Uterus (tissue), 4 donors: ENCODE measurements around the gene RASAL2. TPM values are rescaled to one million over a fixed set of nuclear protein-coding genes. Genes with fewer than 3 reads are reported as not detected.

Experiments
- DNase-seq, 2 donors: peaks; one replicate each; pipeline ENCODE4 v3.0.0-alpha.2; 2019 to 2020
- H3K27ac ChIP-seq, 2 donors: fragments of 200-600 bp; sonication (generic); 1 replicate in 1 of 2; 2 replicates in 1 of 2; pipeline ENCODE4 v1.5.1; 2016 to 2018
- H3K27me3 ChIP-seq, 2 donors: fragments of 200-600 bp; sonication (generic); one replicate each; pipeline ENCODE4 v1.5.1; 2018 to 2019; ENCODE audit warnings: control low read depth in 1 of 2
- H3K36me3 ChIP-seq, 2 donors: fragments of 200-600 bp; sonication (generic); one replicate each; pipeline ENCODE4 v1.5.1; 2019; ENCODE audit warnings: control low read depth in 1 of 2
- H3K4me1 ChIP-seq, 2 donors: fragments of 200-600 bp; sonication (generic); one replicate each; pipeline ENCODE4 v1.5.1; 2018 to 2019; ENCODE audit warnings: control low read depth in 1 of 2
- H3K4me3 ChIP-seq, 2 donors: fragments of 200-600 bp; sonication (generic); 1 replicate in 1 of 2; 2 replicates in 1 of 2; pipeline ENCODE4 v1.5.1; 2018 to 2019; ENCODE audit warnings: mild to moderate bottlenecking in 1 of 2
- H3K9me3 ChIP-seq, 2 donors: fragments of 200-600 bp; sonication (generic); one replicate each; pipeline ENCODE4 v1.5.1; 2019; ENCODE audit warnings: control low read depth in 1 of 2
- POLR2A ChIP-seq, 2 donors: fragments of 450-650 bp; IDR thresholded peaks; one replicate each; pipeline ENCODE4 v1.6.1; 2016; ENCODE audit warnings: antibody characterized with exemption in 2 of 2, mild to moderate bottlenecking in 1 of 2, moderate library complexity in 1 of 2
- intact Hi-C: fragments of 100-400 bp; cut with DNase I; formaldehyde crosslinking; loops from one replicate; pipeline ENCODE4 v1.15.1; 2023; ENCODE audit warnings: low total_unique reads
- total RNA-seq, 4 donors: library from RNA; depleted of rRNA in 3 of 4; stranded (reverse); fragments of >200 nt in 3 of 4; gene quantifications; one replicate each; pipeline versions ENCODE4 v1.1.0 to v1.2.4, GENCODE V29; 2014 to 2023
- TF ChIP-seq, protein P1 (sequence below), 4 experiments: fragments of 200-600 bp in 2 of 4; fragments of 450-650 bp in 2 of 4; sonication (generic) in 2 of 4; IDR thresholded peaks; one replicate each; pipeline ENCODE4 v1.5.1; 2016 to 2019; ENCODE audit warnings: antibody characterized with exemption in 4 of 4, mild to moderate bottlenecking in 2 of 4, moderate library complexity in 1 of 4
- donor health status: DM: yes; HTN: yes; CAD: no.

The RASAL2 gene
- total RNA-seq, 4 donors from 2014 or later, result 10.0 to 42.5 (median 29.8) TPM

DNA sequence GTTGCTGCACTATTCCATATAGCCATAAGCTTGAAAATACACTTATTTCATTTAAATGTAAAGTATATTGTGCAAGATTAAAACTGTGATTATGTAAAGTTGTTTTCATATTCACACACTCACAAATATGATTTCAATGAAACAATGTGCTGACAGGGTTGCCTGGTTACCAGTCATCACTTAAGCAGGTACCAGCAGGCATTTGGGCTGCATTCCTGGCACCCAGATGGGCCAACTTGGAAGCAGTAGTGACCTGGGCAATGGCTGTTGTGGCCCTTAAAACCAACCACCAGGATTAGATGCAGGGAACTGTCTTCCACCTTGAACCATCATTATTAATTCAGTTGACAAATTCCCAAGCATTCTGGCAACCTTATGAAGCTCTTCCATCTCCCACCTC, 45.0 kb upstream of the RASAL2 start:
- H3K27ac ChIP-seq, result no peak overlapping the region
- intact Hi-C loops, result no loop called here
- H3K9me3 ChIP-seq, result no peaks in the 10 kb centered on the region
- no peaks in the 10 kb centered on the region for H3K27me3 ChIP-seq
- TF ChIP-seq, protein P1, sequence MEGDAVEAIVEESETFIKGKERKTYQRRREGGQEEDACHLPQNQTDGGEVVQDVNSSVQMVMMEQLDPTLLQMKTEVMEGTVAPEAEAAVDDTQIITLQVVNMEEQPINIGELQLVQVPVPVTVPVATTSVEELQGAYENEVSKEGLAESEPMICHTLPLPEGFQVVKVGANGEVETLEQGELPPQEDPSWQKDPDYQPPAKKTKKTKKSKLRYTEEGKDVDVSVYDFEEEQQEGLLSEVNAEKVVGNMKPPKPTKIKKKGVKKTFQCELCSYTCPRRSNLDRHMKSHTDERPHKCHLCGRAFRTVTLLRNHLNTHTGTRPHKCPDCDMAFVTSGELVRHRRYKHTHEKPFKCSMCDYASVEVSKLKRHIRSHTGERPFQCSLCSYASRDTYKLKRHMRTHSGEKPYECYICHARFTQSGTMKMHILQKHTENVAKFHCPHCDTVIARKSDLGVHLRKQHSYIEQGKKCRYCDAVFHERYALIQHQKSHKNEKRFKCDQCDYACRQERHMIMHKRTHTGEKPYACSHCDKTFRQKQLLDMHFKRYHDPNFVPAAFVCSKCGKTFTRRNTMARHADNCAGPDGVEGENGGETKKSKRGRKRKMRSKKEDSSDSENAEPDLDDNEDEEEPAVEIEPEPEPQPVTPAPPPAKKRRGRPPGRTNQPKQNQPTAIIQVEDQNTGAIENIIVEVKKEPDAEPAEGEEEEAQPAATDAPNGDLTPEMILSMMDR (IDR thresholded peaks at IDR 0.05), result no peak
- no peak for TF ChIP-seq POLR2A (IDR thresholded peaks at IDR 0.05)
- no peak for DNase-seq
- no peak overlapping the region for H3K4me3 ChIP-seq
- no peaks in the 10 kb centered on the region for H3K36me3 ChIP-seq
- H3K4me1 ChIP-seq, result no peaks in the 10 kb centered on the region

DNA sequence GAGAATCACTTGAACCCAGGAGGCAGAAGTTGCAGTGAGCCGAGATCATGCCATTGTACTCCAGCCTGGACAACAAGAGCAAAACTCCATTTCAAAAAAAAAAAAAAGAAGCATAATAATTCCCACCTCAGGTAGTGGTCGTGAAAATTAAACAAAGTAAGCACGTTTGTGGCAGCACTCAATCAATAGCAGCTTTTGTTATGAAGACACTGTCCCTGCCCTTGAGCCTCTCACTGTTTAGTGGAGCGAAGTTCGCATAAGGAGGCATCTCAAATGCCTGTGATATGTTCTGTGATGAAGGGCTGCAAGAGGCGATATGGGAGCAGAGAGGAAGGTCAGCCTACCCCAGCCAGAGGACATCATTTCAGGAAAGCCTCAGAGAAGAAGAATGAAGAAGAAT, 43.8 kb upstream of the RASAL2 start:
- intact Hi-C loops, result no loop called here
- Histone ChIP-seq H3K27ac (no peak overlapping the region), H3K4me3 (no peak overlapping the region), H3K9me3 (no peaks in the 10 kb centered on the region), H3K4me1 (no peaks in the 10 kb centered on the region), H3K27me3 (no peaks in the 10 kb centered on the region), H3K36me3 (no peaks in the 10 kb centered on the region)
- TF ChIP-seq POLR2A (IDR thresholded peaks at IDR 0.05), result no peak
- TF ChIP-seq, protein P1 (IDR thresholded peaks at IDR 0.05), result no peak
- no peak for DNase-seq

DNA sequence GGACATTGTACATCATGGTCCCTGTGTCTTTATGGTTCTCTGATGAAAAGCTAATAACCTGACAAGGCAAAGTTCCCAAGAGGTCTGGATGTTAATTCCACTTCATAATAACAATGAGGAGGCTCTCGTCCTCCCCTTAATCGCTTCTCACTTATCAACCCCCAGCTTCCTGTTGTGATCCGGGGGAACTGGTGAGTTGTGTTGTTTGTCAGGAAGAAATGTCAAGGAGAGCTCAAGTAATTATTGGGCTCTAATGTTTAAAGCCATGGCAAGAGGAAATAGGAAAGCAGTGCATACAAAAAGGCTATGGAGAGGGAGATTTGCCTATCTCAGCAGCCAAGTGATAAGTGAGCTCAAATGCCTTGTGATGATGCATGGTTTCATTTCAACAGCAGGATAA, 42.8 kb upstream of the RASAL2 start:
- intact Hi-C loops, result no loop called here
- no peak overlapping the region for H3K27ac ChIP-seq
- DNase-seq, result no peak
- H3K9me3 ChIP-seq, result no peaks in the 10 kb centered on the region
- no peak overlapping the region for H3K4me3 ChIP-seq
- no peak for TF ChIP-seq POLR2A (IDR thresholded peaks at IDR 0.05)
- TF ChIP-seq, protein P1 (IDR thresholded peaks at IDR 0.05), result no peak
- no peaks in the 10 kb centered on the region for H3K4me1 ChIP-seq
- H3K36me3 ChIP-seq, result no peaks in the 10 kb centered on the region
- H3K27me3 ChIP-seq, result no peaks in the 10 kb centered on the region

DNA sequence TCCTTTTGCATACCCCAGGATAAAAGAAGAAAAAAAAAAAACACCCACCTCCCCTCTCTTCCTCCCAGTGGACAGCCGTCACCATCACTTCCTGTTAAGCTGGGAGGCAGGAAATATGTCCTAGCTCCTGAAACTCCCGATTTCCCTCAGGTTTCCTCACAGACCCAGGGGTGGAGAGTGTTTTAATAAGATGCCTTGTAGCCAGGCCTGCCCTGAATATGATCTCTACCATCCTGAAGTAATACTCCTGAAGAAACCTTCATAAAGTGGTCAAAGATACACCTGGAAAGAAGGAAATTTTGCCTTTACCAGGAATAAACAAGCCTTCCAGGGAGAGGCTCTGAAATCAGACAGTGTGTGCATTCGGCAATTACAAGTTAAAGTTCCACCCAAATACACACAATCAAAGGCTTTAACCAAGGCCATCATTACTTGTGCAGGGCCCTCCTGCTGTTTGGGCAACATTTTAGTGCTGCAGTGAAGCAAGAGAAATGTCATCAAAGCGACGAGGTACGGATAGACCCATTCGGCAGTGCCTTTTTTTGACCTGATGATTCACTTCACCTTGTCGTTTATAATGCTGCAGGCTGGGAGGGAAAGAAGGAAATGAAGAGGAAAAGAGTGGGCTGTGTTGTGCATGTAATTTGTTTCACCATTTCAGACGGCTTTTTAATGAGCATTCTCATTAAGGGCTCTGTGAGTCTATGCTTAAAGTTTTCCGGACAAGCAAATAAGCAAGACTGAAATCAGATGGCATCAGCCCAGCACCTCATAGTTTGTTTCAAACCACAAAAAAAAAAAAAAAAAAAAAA, 41.0 kb upstream of the RASAL2 start:
- intact Hi-C loops, result no loop called here

GRCh38 chr1:178055093-178055492, 38.8 kb upstream of the RASAL2 start:
- H3K9me3 ChIP-seq, result no peaks in the 10 kb centered on the region
- no peaks in the 10 kb centered on the region for H3K36me3 ChIP-seq
- no peak overlapping the region for H3K4me3 ChIP-seq
- no peak overlapping the region for H3K27ac ChIP-seq
- intact Hi-C loops, result no loop called here
- no peak for TF ChIP-seq POLR2A (IDR thresholded peaks at IDR 0.05)
- TF ChIP-seq, protein P1 (IDR thresholded peaks at IDR 0.05), result peak in 1 of 4 experiments; percentile 8
- H3K4me1 ChIP-seq, result peaks cover 0 to 11% of the 10 kb centered on the region in 2 donors
- H3K27me3 ChIP-seq, result no peaks in the 10 kb centered on the region
- no peak for DNase-seq

More for the DNA sequence above, 41.0 kb upstream of the RASAL2 start:
- no peak for TF ChIP-seq POLR2A (IDR thresholded peaks at IDR 0.05)
- TF ChIP-seq, protein P1 (IDR thresholded peaks at IDR 0.05), result no peak
- DNase-seq, result no peak
- H3K27me3 ChIP-seq, result no peaks in the 10 kb centered on the region
- peak overlapping the region in 1 of 2 donors; percentile 46 for H3K27ac ChIP-seq
- peaks cover 0 to 5% of the 10 kb centered on the region in 2 donors for H3K4me1 ChIP-seq
- no peaks in the 10 kb centered on the region for H3K36me3 ChIP-seq
- no peaks in the 10 kb centered on the region for H3K9me3 ChIP-seq
- H3K4me3 ChIP-seq, result no peak overlapping the region
